Measurements from ENCODE around the gene SLC35E4. TPM values are rescaled to one million over a fixed set of nuclear protein-coding genes. Genes with fewer than 3 reads are reported as not detected.

Gene SLC35E4
- total and polyA plus RNA-seq, 9 of the 15 experiments (the other 6 are each of a cell fraction or from before 2014, with no cell fraction given), result 0.06 to 2.3 (median 0.86) TPM; not detected in 1

- TF ChIP-seq, protein P1, sequence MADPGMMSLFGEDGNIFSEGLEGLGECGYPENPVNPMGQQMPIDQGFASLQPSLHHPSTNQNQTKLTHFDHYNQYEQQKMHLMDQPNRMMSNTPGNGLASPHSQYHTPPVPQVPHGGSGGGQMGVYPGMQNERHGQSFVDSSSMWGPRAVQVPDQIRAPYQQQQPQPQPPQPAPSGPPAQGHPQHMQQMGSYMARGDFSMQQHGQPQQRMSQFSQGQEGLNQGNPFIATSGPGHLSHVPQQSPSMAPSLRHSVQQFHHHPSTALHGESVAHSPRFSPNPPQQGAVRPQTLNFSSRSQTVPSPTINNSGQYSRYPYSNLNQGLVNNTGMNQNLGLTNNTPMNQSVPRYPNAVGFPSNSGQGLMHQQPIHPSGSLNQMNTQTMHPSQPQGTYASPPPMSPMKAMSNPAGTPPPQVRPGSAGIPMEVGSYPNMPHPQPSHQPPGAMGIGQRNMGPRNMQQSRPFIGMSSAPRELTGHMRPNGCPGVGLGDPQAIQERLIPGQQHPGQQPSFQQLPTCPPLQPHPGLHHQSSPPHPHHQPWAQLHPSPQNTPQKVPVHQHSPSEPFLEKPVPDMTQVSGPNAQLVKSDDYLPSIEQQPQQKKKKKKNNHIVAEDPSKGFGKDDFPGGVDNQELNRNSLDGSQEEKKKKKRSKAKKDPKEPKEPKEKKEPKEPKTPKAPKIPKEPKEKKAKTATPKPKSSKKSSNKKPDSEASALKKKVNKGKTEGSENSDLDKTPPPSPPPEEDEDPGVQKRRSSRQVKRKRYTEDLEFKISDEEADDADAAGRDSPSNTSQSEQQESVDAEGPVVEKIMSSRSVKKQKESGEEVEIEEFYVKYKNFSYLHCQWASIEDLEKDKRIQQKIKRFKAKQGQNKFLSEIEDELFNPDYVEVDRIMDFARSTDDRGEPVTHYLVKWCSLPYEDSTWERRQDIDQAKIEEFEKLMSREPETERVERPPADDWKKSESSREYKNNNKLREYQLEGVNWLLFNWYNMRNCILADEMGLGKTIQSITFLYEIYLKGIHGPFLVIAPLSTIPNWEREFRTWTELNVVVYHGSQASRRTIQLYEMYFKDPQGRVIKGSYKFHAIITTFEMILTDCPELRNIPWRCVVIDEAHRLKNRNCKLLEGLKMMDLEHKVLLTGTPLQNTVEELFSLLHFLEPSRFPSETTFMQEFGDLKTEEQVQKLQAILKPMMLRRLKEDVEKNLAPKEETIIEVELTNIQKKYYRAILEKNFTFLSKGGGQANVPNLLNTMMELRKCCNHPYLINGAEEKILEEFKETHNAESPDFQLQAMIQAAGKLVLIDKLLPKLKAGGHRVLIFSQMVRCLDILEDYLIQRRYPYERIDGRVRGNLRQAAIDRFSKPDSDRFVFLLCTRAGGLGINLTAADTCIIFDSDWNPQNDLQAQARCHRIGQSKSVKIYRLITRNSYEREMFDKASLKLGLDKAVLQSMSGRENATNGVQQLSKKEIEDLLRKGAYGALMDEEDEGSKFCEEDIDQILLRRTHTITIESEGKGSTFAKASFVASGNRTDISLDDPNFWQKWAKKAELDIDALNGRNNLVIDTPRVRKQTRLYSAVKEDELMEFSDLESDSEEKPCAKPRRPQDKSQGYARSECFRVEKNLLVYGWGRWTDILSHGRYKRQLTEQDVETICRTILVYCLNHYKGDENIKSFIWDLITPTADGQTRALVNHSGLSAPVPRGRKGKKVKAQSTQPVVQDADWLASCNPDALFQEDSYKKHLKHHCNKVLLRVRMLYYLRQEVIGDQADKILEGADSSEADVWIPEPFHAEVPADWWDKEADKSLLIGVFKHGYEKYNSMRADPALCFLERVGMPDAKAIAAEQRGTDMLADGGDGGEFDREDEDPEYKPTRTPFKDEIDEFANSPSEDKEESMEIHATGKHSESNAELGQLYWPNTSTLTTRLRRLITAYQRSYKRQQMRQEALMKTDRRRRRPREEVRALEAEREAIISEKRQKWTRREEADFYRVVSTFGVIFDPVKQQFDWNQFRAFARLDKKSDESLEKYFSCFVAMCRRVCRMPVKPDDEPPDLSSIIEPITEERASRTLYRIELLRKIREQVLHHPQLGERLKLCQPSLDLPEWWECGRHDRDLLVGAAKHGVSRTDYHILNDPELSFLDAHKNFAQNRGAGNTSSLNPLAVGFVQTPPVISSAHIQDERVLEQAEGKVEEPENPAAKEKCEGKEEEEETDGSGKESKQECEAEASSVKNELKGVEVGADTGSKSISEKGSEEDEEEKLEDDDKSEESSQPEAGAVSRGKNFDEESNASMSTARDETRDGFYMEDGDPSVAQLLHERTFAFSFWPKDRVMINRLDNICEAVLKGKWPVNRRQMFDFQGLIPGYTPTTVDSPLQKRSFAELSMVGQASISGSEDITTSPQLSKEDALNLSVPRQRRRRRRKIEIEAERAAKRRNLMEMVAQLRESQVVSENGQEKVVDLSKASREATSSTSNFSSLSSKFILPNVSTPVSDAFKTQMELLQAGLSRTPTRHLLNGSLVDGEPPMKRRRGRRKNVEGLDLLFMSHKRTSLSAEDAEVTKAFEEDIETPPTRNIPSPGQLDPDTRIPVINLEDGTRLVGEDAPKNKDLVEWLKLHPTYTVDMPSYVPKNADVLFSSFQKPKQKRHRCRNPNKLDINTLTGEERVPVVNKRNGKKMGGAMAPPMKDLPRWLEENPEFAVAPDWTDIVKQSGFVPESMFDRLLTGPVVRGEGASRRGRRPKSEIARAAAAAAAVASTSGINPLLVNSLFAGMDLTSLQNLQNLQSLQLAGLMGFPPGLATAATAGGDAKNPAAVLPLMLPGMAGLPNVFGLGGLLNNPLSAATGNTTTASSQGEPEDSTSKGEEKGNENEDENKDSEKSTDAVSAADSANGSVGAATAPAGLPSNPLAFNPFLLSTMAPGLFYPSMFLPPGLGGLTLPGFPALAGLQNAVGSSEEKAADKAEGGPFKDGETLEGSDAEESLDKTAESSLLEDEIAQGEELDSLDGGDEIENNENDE (IDR thresholded peaks at IDR 0.05; ENCODE audit: low read depth, low read length), result no peak
- TF ChIP-seq CREB1 (IDR thresholded peaks at IDR 0.05), result no peak
- TF ChIP-seq CREB1 (CRISPR knock-in tag; IDR thresholded peaks at IDR 0.05), result no peak
- TF ChIP-seq FUS (optimal IDR thresholded peaks at IDR 0.05; ENCODE audit: low read depth, low read length), result no peak
- TF ChIP-seq TOE1 (IDR thresholded peaks at IDR 0.05; ENCODE audit: borderline replicate concordance), result peak; percentile 92
- no peak for TF ChIP-seq TOE1 (CRISPR knock-in tag; IDR thresholded peaks at IDR 0.05; ENCODE audit: borderline replicate concordance, low read depth)
- TF ChIP-seq, protein P2, sequence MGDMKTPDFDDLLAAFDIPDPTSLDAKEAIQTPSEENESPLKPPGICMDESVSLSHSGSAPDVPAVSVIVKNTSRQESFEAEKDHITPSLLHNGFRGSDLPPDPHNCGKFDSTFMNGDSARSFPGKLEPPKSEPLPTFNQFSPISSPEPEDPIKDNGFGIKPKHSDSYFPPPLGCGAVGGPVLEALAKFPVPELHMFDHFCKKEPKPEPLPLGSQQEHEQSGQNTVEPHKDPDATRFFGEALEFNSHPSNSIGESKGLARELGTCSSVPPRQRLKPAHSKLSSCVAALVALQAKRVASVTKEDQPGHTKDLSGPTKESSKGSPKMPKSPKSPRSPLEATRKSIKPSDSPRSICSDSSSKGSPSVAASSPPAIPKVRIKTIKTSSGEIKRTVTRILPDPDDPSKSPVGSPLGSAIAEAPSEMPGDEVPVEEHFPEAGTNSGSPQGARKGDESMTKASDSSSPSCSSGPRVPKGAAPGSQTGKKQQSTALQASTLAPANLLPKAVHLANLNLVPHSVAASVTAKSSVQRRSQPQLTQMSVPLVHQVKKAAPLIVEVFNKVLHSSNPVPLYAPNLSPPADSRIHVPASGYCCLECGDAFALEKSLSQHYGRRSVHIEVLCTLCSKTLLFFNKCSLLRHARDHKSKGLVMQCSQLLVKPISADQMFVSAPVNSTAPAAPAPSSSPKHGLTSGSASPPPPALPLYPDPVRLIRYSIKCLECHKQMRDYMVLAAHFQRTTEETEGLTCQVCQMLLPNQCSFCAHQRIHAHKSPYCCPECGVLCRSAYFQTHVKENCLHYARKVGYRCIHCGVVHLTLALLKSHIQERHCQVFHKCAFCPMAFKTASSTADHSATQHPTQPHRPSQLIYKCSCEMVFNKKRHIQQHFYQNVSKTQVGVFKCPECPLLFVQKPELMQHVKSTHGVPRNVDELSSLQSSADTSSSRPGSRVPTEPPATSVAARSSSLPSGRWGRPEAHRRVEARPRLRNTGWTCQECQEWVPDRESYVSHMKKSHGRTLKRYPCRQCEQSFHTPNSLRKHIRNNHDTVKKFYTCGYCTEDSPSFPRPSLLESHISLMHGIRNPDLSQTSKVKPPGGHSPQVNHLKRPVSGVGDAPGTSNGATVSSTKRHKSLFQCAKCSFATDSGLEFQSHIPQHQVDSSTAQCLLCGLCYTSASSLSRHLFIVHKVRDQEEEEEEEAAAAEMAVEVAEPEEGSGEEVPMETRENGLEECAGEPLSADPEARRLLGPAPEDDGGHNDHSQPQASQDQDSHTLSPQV (IDR thresholded peaks at IDR 0.05), result 0 out of 2 replicates have a peak, but pooled peaks have one; percentile 17
- TF ChIP-seq BHLHE40 (IDR thresholded peaks at IDR 0.05; ENCODE audit: low read length), result peak; percentile 89
- TF ChIP-seq SLC30A9 (CRISPR knock-in tag; IDR thresholded peaks at IDR 0.05), result no peak
- TF ChIP-seq HCFC1 (IDR thresholded peaks at IDR 0.05; ENCODE audit: low read depth, low read length), result 0 out of 2 replicates have a peak, but pooled peaks have one; percentile 11
- no peak for TF ChIP-seq FOS (IDR thresholded peaks at IDR 0.05; ENCODE audit: extremely low read depth, insufficient read length)
- no peak for TF ChIP-seq ZNF696 (CRISPR knock-in tag; conservative IDR thresholded peaks at IDR 0.05)
Measured at GRCh38 chr22:30606455-30607299, 28.9 kb upstream of the SLC35E4 start, which contains the start of gene TCN2 (continued).
